Testis (tissue), 2 donors: Measurements from ENCODE around the gene OR51B4.

Experiments used
- CTCF ChIP-seq, 3 experiments: fragments of 450-650 bp in 2 of 3; fragments of 200-600 bp in 1 of 3; sonication (generic) in 1 of 3; IDR thresholded peaks; one replicate each; pipeline ENCODE4 v1.5.1; 2016 to 2019; ENCODE audit warnings: antibody characterized with exemption in 3 of 3, mild to moderate bottlenecking in 2 of 3, moderate library complexity in 1 of 3
- POLR2A ChIP-seq: fragments of 450-650 bp; IDR thresholded peaks from one replicate; pipeline ENCODE4 v1.6.1; 2017; ENCODE audit warnings: antibody characterized with exemption, mild to moderate bottlenecking, moderate library complexity

DNA sequence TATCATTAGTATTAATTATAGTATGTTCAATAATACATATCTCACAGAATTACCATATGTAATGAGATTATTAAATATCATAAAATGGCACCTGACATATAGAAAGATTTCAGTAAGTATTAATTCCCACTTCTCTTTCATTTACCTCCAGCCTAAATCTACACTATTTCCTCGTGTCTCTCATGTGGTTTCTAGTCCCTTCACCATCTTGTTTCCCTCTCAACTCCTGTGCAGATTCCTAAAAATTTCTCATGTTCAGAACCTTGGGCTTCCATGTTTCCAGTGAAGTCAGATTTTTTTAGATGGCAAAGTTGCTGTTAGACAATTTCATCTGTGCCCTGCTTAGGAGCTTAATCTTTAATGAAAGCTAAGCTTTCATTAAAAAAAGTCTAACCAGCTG is 17.9 kb downstream of the OR51B4 start:
- TF ChIP-seq CTCF (IDR thresholded peaks at IDR 0.05) (no peak), POLR2A (no peak)
